ENCODE measurements around the gene KIDINS220. TPM values are rescaled to one million over a fixed set of nuclear protein-coding genes. Genes with fewer than 3 reads are reported as not detected.

Gene KIDINS220
- total RNA-seq, 1 experiment from 2014 or later: 20.1 TPM

DNA sequence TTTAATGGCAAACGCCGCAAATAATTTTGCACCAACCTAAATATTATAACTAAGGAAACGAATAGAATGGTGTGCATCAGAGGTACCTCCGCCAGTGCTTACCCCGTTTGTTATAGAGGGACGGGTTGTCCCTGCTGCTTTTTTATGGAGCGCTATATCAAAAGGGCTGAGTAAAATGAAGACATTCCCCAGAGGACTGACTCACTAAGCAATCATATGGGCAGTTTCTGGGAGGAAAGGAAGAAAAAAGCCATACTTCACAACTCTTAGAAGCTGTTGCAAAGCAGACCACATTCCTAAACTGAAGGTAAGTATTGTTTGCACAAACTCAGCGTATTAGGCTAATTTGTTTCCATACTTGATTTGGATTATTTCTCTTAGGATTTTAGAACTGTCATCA, 142.7 kb downstream of the KIDINS220 start:
- no peaks in the 10 kb centered on the region for H3K79me2 ChIP-seq (ENCODE audit: insufficient read depth, low read length)
- intact Hi-C loops (cut with micrococcal nuclease): loop anchor here (5.0 kb wide), 1 partner anchor 443 kb away; no protein-coding TSS in a partner anchor
- no peak overlapping the region for H3K4me2 ChIP-seq (ENCODE audit: low read length)
- ATAC-seq (no peak), DNase-seq (ENCODE audit: low read depth, low spot score) (no peak)
- H3K4me1 ChIP-seq (ENCODE audit: control insufficient read depth in 1 of 2, insufficient read depth in 2 of 2, low read length in 2 of 2): peaks cover 0 to 12% of the 10 kb centered on the region in 2 experiments; a peak in 2 of 4 replicates
- no peaks in the 10 kb centered on the region for H3K9me3 ChIP-seq (ENCODE audit: control insufficient read depth in 1 of 2, insufficient read depth in 1 of 2, low read depth in 1 of 2, low read length in 2 of 2)
- no peak overlapping the region for H3K4me3 ChIP-seq (replicated peaks in 1 of 2; ENCODE audit: low read depth in 1 of 2, low read length in 2 of 2)
- no peaks in the 10 kb centered on the region for H3K36me3 ChIP-seq (ENCODE audit: control insufficient read depth in 1 of 2, insufficient read depth in 2 of 2, low read length in 2 of 2)
- H3K27ac ChIP-seq (ENCODE audit: low read depth, low read length): no peak overlapping the region
- TF ChIP-seq RAD21 (IDR thresholded peaks at IDR 0.05; ENCODE audit: low read depth) (no peak), YY1 (IDR thresholded peaks at IDR 0.05; ENCODE audit: extremely low read depth, insufficient replicate concordance, low read depth, low read length) (no peak), EZH2phosphoT487 (IDR thresholded peaks at IDR 0.05; ENCODE audit: borderline replicate concordance) (no peak), ZFX (IDR thresholded peaks at IDR 0.05) (no peak), ZNF274 (IDR thresholded peaks at IDR 0.05; ENCODE audit: low read depth, low read length) (no peak), ELF1 (IDR thresholded peaks at IDR 0.05; ENCODE audit: borderline replicate concordance, low read depth) (no peak), TCF7L2 (IDR thresholded peaks at IDR 0.05; ENCODE audit: borderline replicate concordance, extremely low read depth, insufficient read depth, insufficient read length) (no peak)
- TF ChIP-seq, protein P1, sequence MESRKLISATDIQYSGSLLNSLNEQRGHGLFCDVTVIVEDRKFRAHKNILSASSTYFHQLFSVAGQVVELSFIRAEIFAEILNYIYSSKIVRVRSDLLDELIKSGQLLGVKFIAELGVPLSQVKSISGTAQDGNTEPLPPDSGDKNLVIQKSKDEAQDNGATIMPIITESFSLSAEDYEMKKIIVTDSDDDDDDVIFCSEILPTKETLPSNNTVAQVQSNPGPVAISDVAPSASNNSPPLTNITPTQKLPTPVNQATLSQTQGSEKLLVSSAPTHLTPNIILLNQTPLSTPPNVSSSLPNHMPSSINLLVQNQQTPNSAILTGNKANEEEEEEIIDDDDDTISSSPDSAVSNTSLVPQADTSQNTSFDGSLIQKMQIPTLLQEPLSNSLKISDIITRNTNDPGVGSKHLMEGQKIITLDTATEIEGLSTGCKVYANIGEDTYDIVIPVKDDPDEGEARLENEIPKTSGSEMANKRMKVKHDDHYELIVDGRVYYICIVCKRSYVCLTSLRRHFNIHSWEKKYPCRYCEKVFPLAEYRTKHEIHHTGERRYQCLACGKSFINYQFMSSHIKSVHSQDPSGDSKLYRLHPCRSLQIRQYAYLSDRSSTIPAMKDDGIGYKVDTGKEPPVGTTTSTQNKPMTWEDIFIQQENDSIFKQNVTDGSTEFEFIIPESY (IDR thresholded peaks at IDR 0.05; ENCODE audit: extremely low read depth, insufficient replicate concordance, low read length): no peak
- TF ChIP-seq, protein P2, sequence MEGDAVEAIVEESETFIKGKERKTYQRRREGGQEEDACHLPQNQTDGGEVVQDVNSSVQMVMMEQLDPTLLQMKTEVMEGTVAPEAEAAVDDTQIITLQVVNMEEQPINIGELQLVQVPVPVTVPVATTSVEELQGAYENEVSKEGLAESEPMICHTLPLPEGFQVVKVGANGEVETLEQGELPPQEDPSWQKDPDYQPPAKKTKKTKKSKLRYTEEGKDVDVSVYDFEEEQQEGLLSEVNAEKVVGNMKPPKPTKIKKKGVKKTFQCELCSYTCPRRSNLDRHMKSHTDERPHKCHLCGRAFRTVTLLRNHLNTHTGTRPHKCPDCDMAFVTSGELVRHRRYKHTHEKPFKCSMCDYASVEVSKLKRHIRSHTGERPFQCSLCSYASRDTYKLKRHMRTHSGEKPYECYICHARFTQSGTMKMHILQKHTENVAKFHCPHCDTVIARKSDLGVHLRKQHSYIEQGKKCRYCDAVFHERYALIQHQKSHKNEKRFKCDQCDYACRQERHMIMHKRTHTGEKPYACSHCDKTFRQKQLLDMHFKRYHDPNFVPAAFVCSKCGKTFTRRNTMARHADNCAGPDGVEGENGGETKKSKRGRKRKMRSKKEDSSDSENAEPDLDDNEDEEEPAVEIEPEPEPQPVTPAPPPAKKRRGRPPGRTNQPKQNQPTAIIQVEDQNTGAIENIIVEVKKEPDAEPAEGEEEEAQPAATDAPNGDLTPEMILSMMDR (IDR thresholded peaks at IDR 0.05 in 2 of 3, conservative IDR thresholded peaks at IDR 0.05 in 1 of 3; ENCODE audit: borderline replicate concordance in 1 of 3, insufficient read depth in 1 of 3, low read depth in 2 of 3, low read length in 2 of 3): no peak
- TF ChIP-seq, protein P3, sequence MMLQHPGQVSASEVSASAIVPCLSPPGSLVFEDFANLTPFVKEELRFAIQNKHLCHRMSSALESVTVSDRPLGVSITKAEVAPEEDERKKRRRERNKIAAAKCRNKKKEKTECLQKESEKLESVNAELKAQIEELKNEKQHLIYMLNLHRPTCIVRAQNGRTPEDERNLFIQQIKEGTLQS (IDR thresholded peaks at IDR 0.05): no peak
- TF ChIP-seq, protein P4, sequence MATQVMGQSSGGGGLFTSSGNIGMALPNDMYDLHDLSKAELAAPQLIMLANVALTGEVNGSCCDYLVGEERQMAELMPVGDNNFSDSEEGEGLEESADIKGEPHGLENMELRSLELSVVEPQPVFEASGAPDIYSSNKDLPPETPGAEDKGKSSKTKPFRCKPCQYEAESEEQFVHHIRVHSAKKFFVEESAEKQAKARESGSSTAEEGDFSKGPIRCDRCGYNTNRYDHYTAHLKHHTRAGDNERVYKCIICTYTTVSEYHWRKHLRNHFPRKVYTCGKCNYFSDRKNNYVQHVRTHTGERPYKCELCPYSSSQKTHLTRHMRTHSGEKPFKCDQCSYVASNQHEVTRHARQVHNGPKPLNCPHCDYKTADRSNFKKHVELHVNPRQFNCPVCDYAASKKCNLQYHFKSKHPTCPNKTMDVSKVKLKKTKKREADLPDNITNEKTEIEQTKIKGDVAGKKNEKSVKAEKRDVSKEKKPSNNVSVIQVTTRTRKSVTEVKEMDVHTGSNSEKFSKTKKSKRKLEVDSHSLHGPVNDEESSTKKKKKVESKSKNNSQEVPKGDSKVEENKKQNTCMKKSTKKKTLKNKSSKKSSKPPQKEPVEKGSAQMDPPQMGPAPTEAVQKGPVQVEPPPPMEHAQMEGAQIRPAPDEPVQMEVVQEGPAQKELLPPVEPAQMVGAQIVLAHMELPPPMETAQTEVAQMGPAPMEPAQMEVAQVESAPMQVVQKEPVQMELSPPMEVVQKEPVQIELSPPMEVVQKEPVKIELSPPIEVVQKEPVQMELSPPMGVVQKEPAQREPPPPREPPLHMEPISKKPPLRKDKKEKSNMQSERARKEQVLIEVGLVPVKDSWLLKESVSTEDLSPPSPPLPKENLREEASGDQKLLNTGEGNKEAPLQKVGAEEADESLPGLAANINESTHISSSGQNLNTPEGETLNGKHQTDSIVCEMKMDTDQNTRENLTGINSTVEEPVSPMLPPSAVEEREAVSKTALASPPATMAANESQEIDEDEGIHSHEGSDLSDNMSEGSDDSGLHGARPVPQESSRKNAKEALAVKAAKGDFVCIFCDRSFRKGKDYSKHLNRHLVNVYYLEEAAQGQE (IDR thresholded peaks at IDR 0.05; ENCODE audit: low read depth): no peak
- H2AFZ ChIP-seq (ENCODE audit: low read depth, low read length, poor library complexity, severe bottlenecking): no peak overlapping the region
- H3K27me3 ChIP-seq (ENCODE audit: insufficient read depth, low read length): no peaks in the 10 kb centered on the region
- ChIA-PET CTCF (no interaction called here), POLR2A (no interaction called here), RAD21 (ENCODE audit: low non-redundant PET in 1 of 2, low total read pairs in 2 of 2, uncharacterized antibody in 2 of 2, unreplicated experiment in 2 of 2) (no interaction called here)
- no peaks in the 10 kb centered on the region for H3K9me2 ChIP-seq (ENCODE audit: insufficient read depth)
- H3K9ac ChIP-seq (ENCODE audit: low read length): no peak overlapping the region
- H4K20me1 ChIP-seq (ENCODE audit: insufficient read depth): no peaks in the 10 kb centered on the region
- BruUV-seq (replicated peaks): no TSS peak
